Adrenal gland (tissue), 12 donors: ENCODE results near the gene RBM17. TPM values are rescaled to one million over a fixed set of nuclear protein-coding genes. Genes with fewer than 3 reads are reported as not detected.
A peak's percentile ranks its signal among the peaks of the same experiment; 100 is the strongest.

ENCODE experiments used
- DNase-seq, 7 donors: peaks; one replicate each; pipeline ENCODE4 v3.0.0-alpha.2; 2019 to 2020
- H3K27ac ChIP-seq, 5 donors: fragments of 200-600 bp; sonication (generic) in 4 of 5; 1 replicate in 3 of 5; 2 replicates in 2 of 5; pipeline versions ENCODE4 v1.5.1 to v1.8.0; 2016 to 2020; ENCODE audit warnings: mild to moderate bottlenecking in 1 of 5
- H3K27me3 ChIP-seq: fragments of 200-600 bp; 2 replicates; pipeline ENCODE4 v1.8.0; 2021
- H3K36me3 ChIP-seq, 2 donors: fragments of 200-600 bp; replicated peaks in 1 of 2; 1 replicate in 1 of 2; 2 replicates in 1 of 2; pipeline versions ENCODE4 v1.5.1 to v1.8.0; 2018 to 2022
- H3K4me1 ChIP-seq, 2 donors: fragments of 200-600 bp; replicated peaks in 1 of 2; 1 replicate in 1 of 2; 2 replicates in 1 of 2; pipeline versions ENCODE4 v1.5.1 to v1.8.0; 2018 to 2021
- H3K4me3 ChIP-seq, 4 donors: fragments of 200-600 bp; sonication (generic) in 3 of 4; one replicate each; pipeline ENCODE4 v1.5.1; 2016 to 2018
- H3K9me3 ChIP-seq, 3 donors: fragments of 200-600 bp; sonication (generic) in 1 of 3; replicated peaks in 1 of 3; 1 replicate in 2 of 3; 2 replicates in 1 of 3; pipeline versions ENCODE4 v1.5.1 to v1.8.0; 2016 to 2021
- CTCF ChIP-seq, 6 experiments: fragments of 450-650 bp in 4 of 6; fragments of 200-600 bp in 2 of 6; sonication (generic) in 1 of 6; IDR thresholded peaks; 1 replicate in 5 of 6; 2 replicates in 1 of 6; pipeline versions ENCODE4 v1.5.1 to v1.8.0; 2016 to 2021; ENCODE audit warnings: antibody characterized with exemption in 6 of 6, mild to moderate bottlenecking in 2 of 6, moderate library complexity in 1 of 6
- POLR2A ChIP-seq, 2 donors: fragments of 450-650 bp; IDR thresholded peaks; one replicate each; pipeline ENCODE4 v1.6.1; 2017; ENCODE audit warnings: antibody characterized with exemption in 2 of 2, mild to moderate bottlenecking in 2 of 2, moderate library complexity in 1 of 2
- WGBS, 4 donors: extraction: QIAGEN DNeasy Blood & Tissue Kit in 2 of 4; methylation state at CpG; one replicate each; pipeline versions ENCODE4 v1.1.5 to v1.1.7; 2013 to 2017; 5-methylcytosine and 5-hydroxymethylcytosine counted together
- intact Hi-C, 2 donors: fragments of 100-400 bp; cut with DNase I; formaldehyde crosslinking; loops; one replicate each; pipeline versions ENCODE4 v1.14.1 to v1.15.0; 2022 to 2023
- polyA plus RNA-seq, 3 donors: library from polyadenylated mRNA; stranded (reverse); fragments of 200-250 nt in 2 of 3; fragments of 350-450 nt in 1 of 3; fragmentation: Illumina TruSeq in 1 of 3; extraction: RNeasy Lipid Tissue Mini Kit (QIAGEN cat#74804) in 1 of 3; gene quantifications; one replicate each; pipeline ENCODE4 v1.2.3, GENCODE V29; 2013 to 2014
- total RNA-seq, 9 donors: library from RNA; depleted of rRNA in 4 of 9; stranded (reverse); fragments of >200 nt in 4 of 9; fragments of 120-200 nt in 1 of 9; fragmentation: NEBNext Ultra II Directional in 1 of 9; extraction: Animal tissue kit (Norgen Biotek cat#: 25700) in 1 of 9; gene quantifications; one replicate each; pipeline versions ENCODE4 v1.1.0 to v1.2.4, GENCODE V29; 2013 to 2023
- donor health status: healthy with polysubstance abuse.
- donor health status: Bipolar disorder and iron deficiency.
- donor health status: DM: yes; HTN: yes; CAD: no.
- donor health status: DM: no; HTN: no; CAD: no.
- donor health status: DM: no; HTN: no; CAD: no.
- donor health status: DM: yes; HTN: yes; CAD: no.

RBM17 gene
- total and polyA plus RNA-seq, 12 donors = 31.9 to 123 (median 66.0) TPM

- Histone ChIP-seq H3K36me3 (no peaks in the 10 kb centered on the region), H3K4me3 (no peak overlapping the region), H3K27ac (no peak overlapping the region), H3K27me3 (no peaks in the 10 kb centered on the region), H3K9me3 (no peaks in the 10 kb centered on the region), H3K4me1 (peaks cover 6 to 12% of the 10 kb centered on the region in 2 donors)
- no peak for TF ChIP-seq CTCF (IDR thresholded peaks at IDR 0.05)
- TF ChIP-seq POLR2A (IDR thresholded peaks at IDR 0.05) = no peak
- intact Hi-C loops = loop anchor here (2.0 to 10.0 kb wide), 3 partner anchors 69 to 321 kb away; no protein-coding TSS in a partner anchor
- 50 to 59% (median 52%) methylated on average over 17 of the region's 17 CpGs for WGBS, 4 donors
- DNase-seq = no peak
These were observed 5.0 kb upstream of the RBM17 start for GRCh38 chr10:6083523-6084475.

GRCh38 chr10:6086375-6087233 is 2.2 kb upstream of the RBM17 start:
- no peaks in the 10 kb centered on the region for H3K27me3 ChIP-seq
- no peak overlapping the region for H3K4me3 ChIP-seq
- intact Hi-C loops = loop anchor here in 1 of 2 donors (10.0 kb wide), 2 partner anchors 72 to 318 kb away; no protein-coding TSS in a partner anchor
- H3K36me3 ChIP-seq = no peaks in the 10 kb centered on the region
- peak overlapping the region in 2 of 5 donors; percentile 47 to 61 for H3K27ac ChIP-seq
- peak; percentile 86 to 97 (median 94) for DNase-seq
- TF ChIP-seq CTCF (IDR thresholded peaks at IDR 0.05) (peak; percentile 58 to 81 (median 77)), POLR2A (IDR thresholded peaks at IDR 0.05) (no peak)
- H3K9me3 ChIP-seq = no peaks in the 10 kb centered on the region
- H3K4me1 ChIP-seq = peaks cover 17 to 31% of the 10 kb centered on the region in 2 donors
- WGBS, 4 donors = 15 to 20% (median 18%) methylated on average over 18 to 19 of the region's 19 CpGs

GRCh38 chr10:6089334-6090219 is 743 bp downstream of the RBM17 start:
- WGBS, 4 donors = 1% methylated on average over 29 to 53 of the region's 53 CpGs
- no peaks in the 10 kb centered on the region for H3K27me3 ChIP-seq
- peak in 5 of 7 donors; percentile 15 to 43 (median 35) for DNase-seq
- H3K4me3 ChIP-seq = peak overlapping the region; percentile 7 to 99 (median 81)
- TF ChIP-seq CTCF (IDR thresholded peaks at IDR 0.05) (no peak), POLR2A (IDR thresholded peaks at IDR 0.05) (peak in 1 of 2 donors; percentile 34)
- H3K27ac ChIP-seq = peak overlapping the region in 4 of 5 donors; percentile 80 to 97 (median 90)
- peaks cover 17 to 50% of the 10 kb centered on the region in 2 donors for H3K4me1 ChIP-seq
- no peaks in the 10 kb centered on the region for H3K36me3 ChIP-seq
- intact Hi-C loops = loop anchor here (10.0 kb wide), 3 partner anchors 55 to 315 kb away; no protein-coding TSS in a partner anchor
- H3K9me3 ChIP-seq = no peaks in the 10 kb centered on the region
